HepG2 (cell line): ENCODE measurements around the gene AKNA. TPM values are rescaled to one million over a fixed set of nuclear protein-coding genes. Genes with fewer than 3 reads are reported as not detected.

ENCODE experiments used
- ATAC-seq: fragments of 200-7000 bp; cut with Tn5 transposase; 3 replicates; pipeline ENCODE4 v1.9.1; 2020; ENCODE audit warnings: mild to moderate bottlenecking, moderate library complexity
- BruUV-seq: library from RNA; stranded (reverse); fragments of 400-500 nt; replicated peaks from 2 replicates; lab custom pipeline; 2021; lab: Mats Ljungman, UMichigan
- CTCF ChIA-PET: fragments of 300-600 bp; formaldehyde crosslinking; extraction: SDS; loops from one replicate; lab custom pipeline; 2021; ENCODE audit warnings: low total read pairs, inconsistent platforms, low intra/inter-chr PET ratio; lab: Yijun Ruan, JAX
- POLR2A ChIA-PET: fragments of 350-600 bp; sonication (Branson Sonifier 250); formaldehyde crosslinking; loops from one replicate; lab custom pipeline; 2020; ENCODE audit warnings: antibody characterized with exemption, inconsistent platforms; lab: Yijun Ruan, JAX
- DNase-seq: peaks from one replicate; pipeline ENCODE4 v3.0.0-alpha.2; 2015; ENCODE audit warnings: low spot score
- FAIRE-seq: peaks from 3 replicates; lab custom pipeline; 2011; peaks lifted over from hg19 to GRCh38; lab: Jason Lieb, UNC
- H2AFZ ChIP-seq: one replicate; pipeline ENCODE4 v1.6.1; 2011; ENCODE audit warnings: low read length, inconsistent platforms
- H3K27ac ChIP-seq: fragments of 300-600 bp; 3 replicates; pipeline ENCODE4 v1.8.0; 2011; ENCODE audit warnings: mixed run types, mild to moderate bottlenecking, mixed read lengths, low read length, inconsistent platforms; ENCODE audit not compliant: insufficient read depth; ENCODE audit errors: extremely low read length
- H3K27me3 ChIP-seq, 2 experiments: fragments of 200-600 bp in 1 of 2; 2 replicates in 1 of 2; 3 replicates in 1 of 2; pipeline versions ENCODE4 v1.6.0 to v1.8.0; 2011; ENCODE audit warnings: low read length in 2 of 2, mild to moderate bottlenecking in 2 of 2, moderate library complexity in 2 of 2, inconsistent platforms in 1 of 2; ENCODE audit not compliant: insufficient read depth in 2 of 2, control insufficient read depth in 1 of 2
- H3K36me3 ChIP-seq, 2 experiments: fragments of 200-600 bp in 1 of 2; replicated peaks in 1 of 2; 2 replicates in 1 of 2; 3 replicates in 1 of 2; pipeline versions ENCODE4 v1.5.1 to v1.8.0; 2011; ENCODE audit warnings: low read length in 2 of 2, inconsistent platforms in 1 of 2; ENCODE audit not compliant: insufficient read depth in 2 of 2, control insufficient read depth in 1 of 2
- H3K4me1 ChIP-seq: 2 replicates; pipeline ENCODE4 v1.5.1; 2012; ENCODE audit warnings: low read length, inconsistent platforms; ENCODE audit not compliant: insufficient read depth
- H3K4me2 ChIP-seq: 2 replicates; pipeline ENCODE4 v1.6.0; 2011; ENCODE audit warnings: low read depth, low read length, inconsistent platforms
- H3K4me3 ChIP-seq, 3 experiments: fragments of 200-600 bp in 1 of 3; sonication (generic), shearing (Covaris generic) in 1 of 3; replicated peaks in 1 of 3; 2 replicates each; pipeline ENCODE4 v1.5.1; 2011 to 2016; ENCODE audit warnings: low read length in 3 of 3, inconsistent platforms in 2 of 3, low read depth in 2 of 3, mild to moderate bottlenecking in 2 of 3, control low read depth in 1 of 3, mixed read lengths in 1 of 3; ENCODE audit not compliant: insufficient read depth in 1 of 3
- H3K79me2 ChIP-seq: one replicate; pipeline ENCODE4 v1.6.1; 2011; ENCODE audit warnings: low read length, inconsistent platforms; ENCODE audit not compliant: insufficient read depth
- H3K9ac ChIP-seq: 2 replicates; pipeline ENCODE4 v1.6.0; 2011; ENCODE audit warnings: mild to moderate bottlenecking, low read depth, low read length, inconsistent platforms; ENCODE audit not compliant: insufficient read depth
- H3K9me3 ChIP-seq: 2 replicates; pipeline ENCODE4 v1.5.1; 2012; ENCODE audit warnings: mild to moderate bottlenecking, low read length
- H4K20me1 ChIP-seq: 2 replicates; pipeline ENCODE4 v1.6.0; 2011; ENCODE audit warnings: inconsistent platforms, mild to moderate bottlenecking, low read length, moderate library complexity; ENCODE audit not compliant: insufficient read depth
- CBX5 ChIP-seq: sonication (generic); formaldehyde crosslinking; IDR thresholded peaks from 2 replicates; pipeline ENCODE4 v1.4.0; 2020; ENCODE audit warnings: missing genetic modification reagents, borderline replicate concordance
- CEBPG ChIP-seq: IDR thresholded peaks from 2 replicates; pipeline ENCODE4 v1.6.1; 2016
- ERF ChIP-seq: IDR thresholded peaks from 2 replicates; pipeline ENCODE4 v1.6.1; 2018; ENCODE audit warnings: missing biosample characterization, missing genetic modification reagents
- HHEX ChIP-seq: IDR thresholded peaks from 2 replicates; pipeline ENCODE4 v1.6.1; 2016; ENCODE audit warnings: control low read depth
- HNRNPH1 ChIP-seq: fragments of 200-400 bp; formaldehyde crosslinking; optimal IDR thresholded peaks from 2 replicates; pipeline ENCODE3; 2017; ENCODE audit warnings: mild to moderate bottlenecking, low read depth, low read length
- KLF6 ChIP-seq: IDR thresholded peaks from 2 replicates; pipeline ENCODE4 v1.8.0; 2016; ENCODE audit warnings: missing biosample characterization, missing genetic modification reagents
- SIN3A ChIP-seq: IDR thresholded peaks from 2 replicates; pipeline ENCODE4 v1.6.1; 2011; ENCODE audit warnings: low read depth, mild to moderate bottlenecking, control low read depth, low read length, borderline replicate concordance
- TOE1 ChIP-seq: sonication (generic); formaldehyde crosslinking; IDR thresholded peaks from 2 replicates; pipeline ENCODE4 v1.4.0; 2020; ENCODE audit warnings: mild to moderate bottlenecking, missing genetic modification reagents
- ZBTB3 ChIP-seq: sonication (generic); formaldehyde crosslinking; IDR thresholded peaks from 2 replicates; pipeline ENCODE4 v1.4.0; 2020; ENCODE audit warnings: low read depth, mild to moderate bottlenecking, moderate library complexity, missing genetic modification reagents, borderline replicate concordance
- ZFP36L1 ChIP-seq: sonication (generic); formaldehyde crosslinking; IDR thresholded peaks from 2 replicates; pipeline ENCODE4 v1.8.0; 2022; ENCODE audit warnings: mild to moderate bottlenecking, missing genetic modification reagents, moderate library complexity
- ZNF124 ChIP-seq: sonication (generic); formaldehyde crosslinking; IDR thresholded peaks from 2 replicates; pipeline ENCODE4 v1.4.0; 2020; ENCODE audit warnings: missing genetic modification reagents
- ZNF232 ChIP-seq: sonication (generic); formaldehyde crosslinking; IDR thresholded peaks from 2 replicates; pipeline ENCODE4 v1.4.0; 2020; ENCODE audit warnings: missing genetic modification reagents, borderline replicate concordance
- ZNF383 ChIP-seq: sonication (generic); formaldehyde crosslinking; IDR thresholded peaks from 2 replicates; pipeline ENCODE4 v1.4.0; 2020; ENCODE audit warnings: missing genetic modification reagents, mild to moderate bottlenecking, borderline replicate concordance
- ZNF549 ChIP-seq: sonication (generic); formaldehyde crosslinking; IDR thresholded peaks from 2 replicates; pipeline ENCODE4 v1.5.0; 2020; ENCODE audit warnings: missing genetic modification reagents
- ZNF674 ChIP-seq: sonication (generic); formaldehyde crosslinking; IDR thresholded peaks from 2 replicates; pipeline ENCODE4 v1.5.0; 2020; ENCODE audit warnings: low read depth, mild to moderate bottlenecking, missing genetic modification reagents
- ZNF790 ChIP-seq: sonication (generic); formaldehyde crosslinking; IDR thresholded peaks from 2 replicates; pipeline ENCODE4 v1.8.0; 2022; ENCODE audit warnings: missing genetic modification reagents, mild to moderate bottlenecking, borderline replicate concordance
- WGBS: methylation state at CpG from one replicate; pipeline ENCODE4 v1.1.6; 2017; ENCODE audit warnings: low lambda C conversion rate; 5-methylcytosine and 5-hydroxymethylcytosine counted together
- in situ Hi-C: cut with HindIII; loops from 2 replicates; pipeline ENCODE4 v1.10.0; 2017; ENCODE audit warnings: low pct_unique_long_range_greater_than_20kb; ENCODE audit not compliant: extremely low pct_ligation_motif_present
- intact Hi-C: fragments of 100-400 bp; cut with micrococcal nuclease; formaldehyde crosslinking; loops from one replicate; pipeline ENCODE4 v1.10.0; 2022; ENCODE audit not compliant: unreplicated experiment
- polyA plus RNA-seq, 8 experiments: library from polyadenylated mRNA; depleted of rRNA in 3 of 8; stranded (reverse) in 7 of 8; unstranded in 1 of 8; fragments of >200 nt; fragmentation: Illumina TruSeq in 4 of 8; extraction: Trizol in 4 of 8; gene quantifications; 2 replicates each; pipeline versions ENCODE4 v1.2.1 to v1.2.3, GENCODE V29; 2011 to 2016; ENCODE audit warnings: low read depth in 4 of 8, missing spikeins in 1 of 8, mixed read lengths in 1 of 8; ENCODE audit not compliant: insufficient read depth in 1 of 8
- total RNA-seq, 5 experiments: library from RNA; depleted of rRNA; stranded (reverse); fragments of >200 nt; fragmentation: Illumina TruSeq; extraction: Trizol; gene quantifications; 2 replicates each; pipeline ENCODE4 v1.2.3, GENCODE V29; 2016; ENCODE audit warnings: low read depth in 1 of 5
- TF ChIP-seq, protein P1 (sequence below): sonication (generic); formaldehyde crosslinking; IDR thresholded peaks from 2 replicates; pipeline ENCODE4 v1.4.0; 2020; ENCODE audit warnings: missing genetic modification reagents
- TF ChIP-seq, protein P2 (sequence below): sonication (generic); formaldehyde crosslinking; IDR thresholded peaks from 2 replicates; pipeline ENCODE4 v1.4.0; 2020; ENCODE audit warnings: mild to moderate bottlenecking, missing genetic modification reagents

AKNA gene
- total and polyA plus RNA-seq, 2 of the 13 experiments (the other 11 are each of a cell fraction or from before 2014, with no cell fraction given) = 3.0 to 3.1 TPM

DNA sequence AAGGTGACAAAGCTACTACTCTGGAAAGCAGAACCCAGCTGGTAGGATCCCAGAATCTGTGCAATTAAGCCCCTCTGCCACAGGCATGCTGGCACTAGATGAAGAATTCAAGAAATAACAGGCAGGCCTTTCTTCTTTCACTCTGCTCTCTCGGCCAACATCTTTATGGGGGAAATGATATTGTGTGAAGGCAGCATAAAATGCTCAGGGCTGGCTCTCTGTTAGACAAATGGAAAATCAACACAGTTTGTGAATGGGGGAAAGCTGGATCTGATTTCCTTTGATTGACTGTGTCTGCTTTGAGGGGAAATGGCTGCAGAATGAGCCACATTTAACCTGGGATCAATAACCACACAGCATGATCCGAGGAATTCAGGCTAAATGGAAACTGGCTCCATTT is 29.1 kb upstream of the AKNA start:
- no peaks in the 10 kb centered on the region for H4K20me1 ChIP-seq

More for the DNA sequence above, 29.1 kb upstream of the AKNA start:
- intact Hi-C loops = no loop called here
- no peak overlapping the region for H3K27ac ChIP-seq
- ATAC-seq = no peak
- no peaks in the 10 kb centered on the region for H3K27me3 ChIP-seq
- BruUV-seq = no TSS peak
- H3K4me2 ChIP-seq = no peak overlapping the region
- H3K79me2 ChIP-seq = no peaks in the 10 kb centered on the region
- no peaks in the 10 kb centered on the region for H3K9me3 ChIP-seq
- POLR2A ChIA-PET = no interaction called here
- TF ChIP-seq HNRNPH1 (no peak), ZNF549 (CRISPR knock-in tag) (no peak), CEBPG (CRISPR knock-in tag) (no peak), SIN3A (no peak), ERF (no peak), TOE1 (CRISPR knock-in tag) (no peak), ZNF383 (CRISPR knock-in tag) (no peak), ZNF790 (CRISPR knock-in tag) (no peak), ZNF124 (CRISPR knock-in tag) (no peak), ZNF674 (no peak), ZNF232 (CRISPR knock-in tag) (no peak), ZFP36L1 (CRISPR knock-in tag) (no peak), ZBTB3 (CRISPR knock-in tag) (no peak), KLF6 (no peak), HHEX (no peak), CBX5 (CRISPR knock-in tag) (no peak)
- TF ChIP-seq, protein P1, sequence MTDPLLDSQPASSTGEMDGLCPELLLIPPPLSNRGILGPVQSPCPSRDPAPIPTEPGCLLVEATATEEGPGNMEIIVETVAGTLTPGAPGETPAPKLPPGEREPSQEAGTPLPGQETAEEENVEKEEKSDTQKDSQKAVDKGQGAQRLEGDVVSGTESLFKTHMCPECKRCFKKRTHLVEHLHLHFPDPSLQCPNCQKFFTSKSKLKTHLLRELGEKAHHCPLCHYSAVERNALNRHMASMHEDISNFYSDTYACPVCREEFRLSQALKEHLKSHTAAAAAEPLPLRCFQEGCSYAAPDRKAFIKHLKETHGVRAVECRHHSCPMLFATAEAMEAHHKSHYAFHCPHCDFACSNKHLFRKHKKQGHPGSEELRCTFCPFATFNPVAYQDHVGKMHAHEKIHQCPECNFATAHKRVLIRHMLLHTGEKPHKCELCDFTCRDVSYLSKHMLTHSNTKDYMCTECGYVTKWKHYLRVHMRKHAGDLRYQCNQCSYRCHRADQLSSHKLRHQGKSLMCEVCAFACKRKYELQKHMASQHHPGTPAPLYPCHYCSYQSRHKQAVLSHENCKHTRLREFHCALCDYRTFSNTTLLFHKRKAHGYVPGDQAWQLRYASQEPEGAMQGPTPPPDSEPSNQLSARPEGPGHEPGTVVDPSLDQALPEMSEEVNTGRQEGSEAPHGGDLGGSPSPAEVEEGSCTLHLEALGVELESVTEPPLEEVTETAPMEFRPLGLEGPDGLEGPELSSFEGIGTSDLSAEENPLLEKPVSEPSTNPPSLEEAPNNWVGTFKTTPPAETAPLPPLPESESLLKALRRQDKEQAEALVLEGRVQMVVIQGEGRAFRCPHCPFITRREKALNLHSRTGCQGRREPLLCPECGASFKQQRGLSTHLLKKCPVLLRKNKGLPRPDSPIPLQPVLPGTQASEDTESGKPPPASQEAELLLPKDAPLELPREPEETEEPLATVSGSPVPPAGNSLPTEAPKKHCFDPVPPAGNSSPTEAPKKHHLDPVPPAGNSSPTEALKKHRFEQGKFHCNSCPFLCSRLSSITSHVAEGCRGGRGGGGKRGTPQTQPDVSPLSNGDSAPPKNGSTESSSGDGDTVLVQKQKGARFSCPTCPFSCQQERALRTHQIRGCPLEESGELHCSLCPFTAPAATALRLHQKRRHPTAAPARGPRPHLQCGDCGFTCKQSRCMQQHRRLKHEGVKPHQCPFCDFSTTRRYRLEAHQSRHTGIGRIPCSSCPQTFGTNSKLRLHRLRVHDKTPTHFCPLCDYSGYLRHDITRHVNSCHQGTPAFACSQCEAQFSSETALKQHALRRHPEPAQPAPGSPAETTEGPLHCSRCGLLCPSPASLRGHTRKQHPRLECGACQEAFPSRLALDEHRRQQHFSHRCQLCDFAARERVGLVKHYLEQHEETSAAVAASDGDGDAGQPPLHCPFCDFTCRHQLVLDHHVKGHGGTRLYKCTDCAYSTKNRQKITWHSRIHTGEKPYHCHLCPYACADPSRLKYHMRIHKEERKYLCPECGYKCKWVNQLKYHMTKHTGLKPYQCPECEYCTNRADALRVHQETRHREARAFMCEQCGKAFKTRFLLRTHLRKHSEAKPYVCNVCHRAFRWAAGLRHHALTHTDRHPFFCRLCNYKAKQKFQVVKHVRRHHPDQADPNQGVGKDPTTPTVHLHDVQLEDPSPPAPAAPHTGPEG (CRISPR knock-in tag) = no peak
- TF ChIP-seq, protein P2, sequence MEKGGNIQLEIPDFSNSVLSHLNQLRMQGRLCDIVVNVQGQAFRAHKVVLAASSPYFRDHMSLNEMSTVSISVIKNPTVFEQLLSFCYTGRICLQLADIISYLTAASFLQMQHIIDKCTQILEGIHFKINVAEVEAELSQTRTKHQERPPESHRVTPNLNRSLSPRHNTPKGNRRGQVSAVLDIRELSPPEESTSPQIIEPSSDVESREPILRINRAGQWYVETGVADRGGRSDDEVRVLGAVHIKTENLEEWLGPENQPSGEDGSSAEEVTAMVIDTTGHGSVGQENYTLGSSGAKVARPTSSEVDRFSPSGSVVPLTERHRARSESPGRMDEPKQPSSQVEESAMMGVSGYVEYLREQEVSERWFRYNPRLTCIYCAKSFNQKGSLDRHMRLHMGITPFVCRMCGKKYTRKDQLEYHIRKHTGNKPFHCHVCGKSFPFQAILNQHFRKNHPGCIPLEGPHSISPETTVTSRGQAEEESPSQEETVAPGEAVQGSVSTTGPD (CRISPR knock-in tag) = no peak
- TF ChIP-seq, all 625 proteins: peak for 0
- CTCF ChIA-PET = no interaction called here
- in situ Hi-C loops = loop anchor here (25.0 kb wide), 1 partner anchor 495 kb away; no protein-coding TSS in a partner anchor
- H3K4me1 ChIP-seq = peaks cover 8% of the 10 kb centered on the region
- no peak overlapping the region for H3K4me3 ChIP-seq
- DNase-seq (no peak), FAIRE-seq (no peak)
- H3K36me3 ChIP-seq = no peaks in the 10 kb centered on the region
- H2AFZ ChIP-seq = no peak overlapping the region
- H3K9ac ChIP-seq = no peak overlapping the region
- 72% methylated on average over 2 of the region's 2 CpGs for WGBS
